HepG2 (cell line): ENCODE data around the gene SLC50A1. TPM values are rescaled to one million over a fixed set of nuclear protein-coding genes. Genes with fewer than 3 reads are reported as not detected.

Experiments
- AGO2 ChIP-seq: fragments of 200-400 bp; formaldehyde crosslinking; optimal IDR thresholded peaks from 2 replicates; pipeline ENCODE3; 2017; ENCODE audit warnings: mild to moderate bottlenecking, low read depth, low read length, moderate library complexity
- ATF3 ChIP-seq: sonication (generic); formaldehyde crosslinking; IDR thresholded peaks from 2 replicates; pipeline ENCODE4 v1.4.0; 2020; ENCODE audit warnings: missing genetic modification reagents
- CTCF ChIP-seq: sonication (generic); formaldehyde crosslinking; IDR thresholded peaks from 2 replicates; pipeline ENCODE4 v1.5.0; 2020; ENCODE audit warnings: mild to moderate bottlenecking, missing genetic modification reagents, moderate library complexity
- FOXC1 ChIP-seq: sonication (generic); formaldehyde crosslinking; IDR thresholded peaks from 2 replicates; pipeline ENCODE4 v1.8.0; 2022; ENCODE audit warnings: mild to moderate bottlenecking, missing genetic modification reagents, borderline replicate concordance
- GMEB2 ChIP-seq: IDR thresholded peaks from 2 replicates; pipeline ENCODE4 v1.6.1; 2016; ENCODE audit warnings: missing biosample characterization, missing genetic modification reagents, low read depth
- KLF15 ChIP-seq: sonication (generic); formaldehyde crosslinking; IDR thresholded peaks from 2 replicates; pipeline ENCODE4 v1.8.1; 2023; ENCODE audit warnings: borderline replicate concordance, mild to moderate bottlenecking, inconsistent platforms, missing genetic modification reagents, mixed read lengths
- KLF16 ChIP-seq, 2 experiments: sonication (generic) in 1 of 2; formaldehyde crosslinking in 1 of 2; IDR thresholded peaks; 2 replicates each; pipeline versions ENCODE4 v1.6.1 to v1.8.0; 2016 to 2023; ENCODE audit warnings: missing genetic modification reagents in 2 of 2, missing compliant biosample characterization in 1 of 2
- MIER3 ChIP-seq: IDR thresholded peaks from 2 replicates; pipeline ENCODE4 v1.6.1; 2016; ENCODE audit warnings: missing compliant biosample characterization, borderline replicate concordance
- PHB2 ChIP-seq: fragments of 450-650 bp; IDR thresholded peaks from 2 replicates; pipeline ENCODE4 v1.6.1; 2018; ENCODE audit not compliant: partially characterized antibody
- PTBP1 ChIP-seq: fragments of 200-400 bp; formaldehyde crosslinking; IDR thresholded peaks from 2 replicates; pipeline ENCODE4 v1.6.1; 2018; ENCODE audit warnings: low read length, low read depth; ENCODE audit not compliant: poor library complexity, severe bottlenecking
- RBM39 ChIP-seq: fragments of 200-400 bp; formaldehyde crosslinking; IDR thresholded peaks from one replicate; pipeline ENCODE4 v1.6.1; 2018; ENCODE audit warnings: antibody characterized with exemption, mild to moderate bottlenecking, low read depth, low read length; ENCODE audit not compliant: poor library complexity, severe bottlenecking
- REL ChIP-seq: sonication (generic); formaldehyde crosslinking; conservative IDR thresholded peaks from 2 replicates; pipeline ENCODE4 v1.8.0; 2022; ENCODE audit warnings: mild to moderate bottlenecking, missing genetic modification reagents, moderate library complexity
- SETDB1 ChIP-seq: sonication (generic); formaldehyde crosslinking; IDR thresholded peaks from 2 replicates; pipeline ENCODE4 v1.5.1; 2020; ENCODE audit warnings: missing genetic modification reagents, mild to moderate bottlenecking, borderline replicate concordance
- SMAD1 ChIP-seq: sonication (generic); formaldehyde crosslinking; IDR thresholded peaks from 2 replicates; pipeline ENCODE4 v1.4.0; 2020; ENCODE audit warnings: missing genetic modification reagents, low read depth, mild to moderate bottlenecking, borderline replicate concordance
- SMARCE1 ChIP-seq: fragments of 450-650 bp; IDR thresholded peaks from 2 replicates; pipeline ENCODE4 v1.6.1; 2017; ENCODE audit warnings: borderline replicate concordance
- SRF ChIP-seq: IDR thresholded peaks from 2 replicates; pipeline ENCODE4 v1.6.1; 2011; ENCODE audit warnings: mild to moderate bottlenecking, low read depth, low read length, moderate library complexity
- TBL1XR1 ChIP-seq: fragments of 150-350 bp; IDR thresholded peaks from 2 replicates; pipeline ENCODE4 v1.6.1; 2014; ENCODE audit warnings: borderline replicate concordance, low read length; ENCODE audit not compliant: partially characterized antibody
- TP53 ChIP-seq: sonication (generic); formaldehyde crosslinking; conservative IDR thresholded peaks from 2 replicates; pipeline ENCODE4 v1.4.0; 2020; ENCODE audit warnings: missing genetic modification reagents
- YEATS2 ChIP-seq: sonication (generic); formaldehyde crosslinking; IDR thresholded peaks from 2 replicates; pipeline ENCODE4 v1.4.0; 2020; ENCODE audit warnings: missing genetic modification reagents, borderline replicate concordance
- ZNF101 ChIP-seq: sonication (generic); formaldehyde crosslinking; IDR thresholded peaks from 2 replicates; pipeline ENCODE4 v1.4.0; 2020; ENCODE audit warnings: mild to moderate bottlenecking, low read depth, missing genetic modification reagents, borderline replicate concordance
- ZNF138 ChIP-seq: sonication (generic); formaldehyde crosslinking; IDR thresholded peaks from 2 replicates; pipeline ENCODE4 v1.5.0; 2020; ENCODE audit warnings: mild to moderate bottlenecking, low read depth, missing genetic modification reagents
- ZNF441 ChIP-seq: sonication (generic); formaldehyde crosslinking; IDR thresholded peaks from 2 replicates; pipeline ENCODE4 v1.7.0; 2021; ENCODE audit warnings: missing genetic modification reagents, borderline replicate concordance
- ZNF572 ChIP-seq: sonication (generic); formaldehyde crosslinking; IDR thresholded peaks from 2 replicates; pipeline ENCODE4 v1.5.1; 2020; ENCODE audit warnings: mild to moderate bottlenecking, missing genetic modification reagents
- ZNF580 ChIP-seq: IDR thresholded peaks from 2 replicates; pipeline ENCODE4 v1.6.1; 2016; ENCODE audit warnings: low read depth, borderline replicate concordance
- ZNF674 ChIP-seq: sonication (generic); formaldehyde crosslinking; IDR thresholded peaks from 2 replicates; pipeline ENCODE4 v1.5.0; 2020; ENCODE audit warnings: low read depth, mild to moderate bottlenecking, missing genetic modification reagents
- ZSCAN21 ChIP-seq: sonication (generic); formaldehyde crosslinking; IDR thresholded peaks from 2 replicates; pipeline ENCODE4 v1.8.0; 2022; ENCODE audit warnings: mild to moderate bottlenecking, missing genetic modification reagents, moderate library complexity, borderline replicate concordance
- polyA plus RNA-seq, 8 experiments: library from polyadenylated mRNA; depleted of rRNA in 3 of 8; stranded (reverse) in 7 of 8; unstranded in 1 of 8; fragments of >200 nt; fragmentation: Illumina TruSeq in 4 of 8; extraction: Trizol in 4 of 8; gene quantifications; 2 replicates each; pipeline versions ENCODE4 v1.2.1 to v1.2.3, GENCODE V29; 2011 to 2016; ENCODE audit warnings: low read depth in 4 of 8, missing spikeins in 1 of 8, mixed read lengths in 1 of 8; ENCODE audit not compliant: insufficient read depth in 1 of 8
- total RNA-seq, 5 experiments: library from RNA; depleted of rRNA; stranded (reverse); fragments of >200 nt; fragmentation: Illumina TruSeq; extraction: Trizol; gene quantifications; 2 replicates each; pipeline ENCODE4 v1.2.3, GENCODE V29; 2016; ENCODE audit warnings: low read depth in 1 of 5

Gene SLC50A1
- total and polyA plus RNA-seq, 2 of the 13 experiments (the other 11 are each of a cell fraction or from before 2014, with no cell fraction given) = 22.5 to 46.8 TPM

GRCh38 chr1:155172732-155173477, 37.3 kb downstream of the SLC50A1 start, which contains the start of gene KRTCAP2 (continued):
- TF ChIP-seq SMARCE1 = no peak
- TF ChIP-seq AGO2 = peak; percentile 93
- peak; percentile 74; the same call in 1 of the 2 replicates for TF ChIP-seq SRF
- no peak for TF ChIP-seq PHB2
- peak; percentile 53 for TF ChIP-seq RBM39
- TF ChIP-seq ZSCAN21 (CRISPR knock-in tag) = no peak; the same call in 1 of the 2 replicates
- peak in 1 of 2 experiments; percentile 70; a peak in 1 of 4 replicates for TF ChIP-seq KLF16 (CRISPR knock-in tag; IDR thresholded peaks at IDR 0.05)
- TF ChIP-seq CTCF = peak; percentile 98
- TF ChIP-seq SMAD1 (CRISPR knock-in tag) = peak; percentile 86
- 0 out of 2 replicates have a peak, but pooled peaks have one; percentile 41 for TF ChIP-seq GMEB2 (CRISPR knock-in tag)
- 0 out of 2 replicates have a peak, but pooled peaks have one; percentile 46 for TF ChIP-seq TP53 (CRISPR knock-in tag)
- TF ChIP-seq ZNF580 (CRISPR knock-in tag) = peak; percentile 86
- 0 out of 2 replicates have a peak, but pooled peaks have one; percentile 30 for TF ChIP-seq KLF15
- TF ChIP-seq REL (CRISPR knock-in tag) = no peak
- TF ChIP-seq YEATS2 (CRISPR knock-in tag) = peak; percentile 97; the same call in 1 of the 2 replicates
- TF ChIP-seq ZNF572 (CRISPR knock-in tag) = 0 out of 2 replicates have a peak, but pooled peaks have one; percentile 55
- TF ChIP-seq FOXC1 = peak; percentile 40; the same call in 1 of the 2 replicates
- no peak for TF ChIP-seq ATF3
- TF ChIP-seq ZNF674 (CRISPR knock-in tag) = no peak
- TF ChIP-seq ZNF101 (CRISPR knock-in tag) = no peak
- peak; percentile 93; the same call in 1 of the 2 replicates for TF ChIP-seq MIER3 (CRISPR knock-in tag)
- no peak for TF ChIP-seq SETDB1 (CRISPR knock-in tag)
- TF ChIP-seq PTBP1 = peak; percentile 45
- TF ChIP-seq ZNF138 = peak; percentile 25; the same call in 1 of the 2 replicates
- no peak for TF ChIP-seq TBL1XR1
- TF ChIP-seq ZNF441 (CRISPR knock-in tag) = peak; percentile 80
